Fibroblast of villous mesenchyme (primary cell): Measurements from ENCODE around the gene EMC10. TPM values are rescaled to one million over a fixed set of nuclear protein-coding genes. Genes with fewer than 3 reads are reported as not detected.
"Not testable (repeated sequence)": the region's sequence is repeated elsewhere in the genome, so short reads cannot be mapped to it uniquely, and the experiment has no call there.

ENCODE experiments used
- DNase-seq: peaks from one replicate; pipeline ENCODE4 v3.0.0-alpha.2; 2010; ENCODE audit warnings: low read depth
- H3K4me3 ChIP-seq: 2 replicates; pipeline ENCODE4 v1.5.1; 2011; ENCODE audit warnings: low read depth, mild to moderate bottlenecking, low read length
- CTCF ChIP-seq: IDR thresholded peaks from 2 replicates; pipeline ENCODE4 v1.5.1; 2012; ENCODE audit warnings: low read depth, mild to moderate bottlenecking, low read length; ENCODE audit not compliant: insufficient read depth
- total RNA-seq: library from RNA; depleted of rRNA; stranded (reverse); fragments of >200 nt; gene quantifications from 2 replicates; pipeline ENCODE4 v1.2.3, GENCODE V29; 2012

Gene EMC10
- total RNA-seq, 1 donor, result 40.6 TPM

- TF ChIP-seq CTCF, result no peak
- H3K4me3 ChIP-seq, result peak within 1 kb of the TSS; percentile 70
- DNase-seq, result peak; percentile 4
Measured at GRCh38 chr19:50432221-50433028, 43.9 kb upstream of the EMC10 start, which contains the start of gene MYBPC2. TSS of gene MYBPC2 (plus strand) at chr19:50432892. CDS start at chr19:50432954, 62 bp downstream.

GRCh38 chr19:50433201-50434180, 42.8 kb upstream of the EMC10 start:
- TF ChIP-seq CTCF, result no peak
- H3K4me3 ChIP-seq, result no peak overlapping the region
- no peak for DNase-seq

GRCh38 chr19:50434525-50434924, 41.8 kb upstream of the EMC10 start:
- no peak for DNase-seq
- TF ChIP-seq CTCF, result no peak
- H3K4me3 ChIP-seq, result no peak overlapping the region

- no peak for TF ChIP-seq CTCF
- no peak for DNase-seq
- H3K4me3 ChIP-seq, result no peak overlapping the region
Measured at GRCh38 chr19:50435221-50435620, 41.1 kb upstream of the EMC10 start.

- H3K4me3 ChIP-seq, result no peak overlapping the region
- DNase-seq, result no peak
- no peak for TF ChIP-seq CTCF
Measured at GRCh38 chr19:50435627-50436026, 40.7 kb upstream of the EMC10 start.

GRCh38 chr19:50437862-50438449, 38.4 kb upstream of the EMC10 start:
- no peak for DNase-seq
- H3K4me3 ChIP-seq, result no peak overlapping the region
- no peak for TF ChIP-seq CTCF

- H3K4me3 ChIP-seq, DNase-seq: not testable (repeated sequence)
Measured at GRCh38 chr19:50439130-50439529, 37.2 kb upstream of the EMC10 start.
